ENCODE results near the gene APPL2.
A peak's percentile ranks its signal among the peaks of the same experiment; 100 is the strongest.
"Not testable (repeated sequence)": the region's sequence is repeated elsewhere in the genome, so short reads cannot be mapped to it uniquely, and the experiment has no call there.

Gene APPL2

DNA sequence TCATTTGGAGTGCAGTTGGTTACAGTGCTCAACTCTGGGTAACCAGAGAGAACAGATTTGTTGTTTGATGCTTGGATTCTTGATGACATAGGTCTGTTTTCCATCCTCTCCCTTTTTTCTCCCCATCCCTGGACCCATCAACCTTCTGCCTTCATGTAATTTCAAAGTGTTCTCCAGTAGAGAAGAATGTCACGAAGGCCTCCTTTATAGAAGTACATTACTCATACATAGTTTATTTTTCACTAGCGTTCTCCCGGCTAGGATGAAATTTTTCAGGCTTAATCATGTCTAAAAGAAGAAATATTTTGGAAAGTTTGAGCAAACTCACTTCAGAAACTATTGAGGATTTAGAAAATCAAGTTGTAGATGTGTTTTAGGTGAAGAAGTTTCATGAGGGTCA lies 20.9 kb upstream of the APPL2 start:
- TF ChIP-seq, protein P1, sequence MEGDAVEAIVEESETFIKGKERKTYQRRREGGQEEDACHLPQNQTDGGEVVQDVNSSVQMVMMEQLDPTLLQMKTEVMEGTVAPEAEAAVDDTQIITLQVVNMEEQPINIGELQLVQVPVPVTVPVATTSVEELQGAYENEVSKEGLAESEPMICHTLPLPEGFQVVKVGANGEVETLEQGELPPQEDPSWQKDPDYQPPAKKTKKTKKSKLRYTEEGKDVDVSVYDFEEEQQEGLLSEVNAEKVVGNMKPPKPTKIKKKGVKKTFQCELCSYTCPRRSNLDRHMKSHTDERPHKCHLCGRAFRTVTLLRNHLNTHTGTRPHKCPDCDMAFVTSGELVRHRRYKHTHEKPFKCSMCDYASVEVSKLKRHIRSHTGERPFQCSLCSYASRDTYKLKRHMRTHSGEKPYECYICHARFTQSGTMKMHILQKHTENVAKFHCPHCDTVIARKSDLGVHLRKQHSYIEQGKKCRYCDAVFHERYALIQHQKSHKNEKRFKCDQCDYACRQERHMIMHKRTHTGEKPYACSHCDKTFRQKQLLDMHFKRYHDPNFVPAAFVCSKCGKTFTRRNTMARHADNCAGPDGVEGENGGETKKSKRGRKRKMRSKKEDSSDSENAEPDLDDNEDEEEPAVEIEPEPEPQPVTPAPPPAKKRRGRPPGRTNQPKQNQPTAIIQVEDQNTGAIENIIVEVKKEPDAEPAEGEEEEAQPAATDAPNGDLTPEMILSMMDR (IDR thresholded peaks at IDR 0.05; ENCODE audit: insufficient read depth, low read depth, low read length, missing control alignments): no peak
- peak; percentile 12 for DNase-seq (ENCODE audit: low read depth)
- no peak overlapping the region for H3K4me3 ChIP-seq (ENCODE audit: low read length)

GRCh38 chr12:105256431-105256830 lies 20.5 kb upstream of the APPL2 start:
- not testable (repeated sequence) for DNase-seq (ENCODE audit: low read depth); H3K4me3 ChIP-seq (ENCODE audit: low read length)

DNA sequence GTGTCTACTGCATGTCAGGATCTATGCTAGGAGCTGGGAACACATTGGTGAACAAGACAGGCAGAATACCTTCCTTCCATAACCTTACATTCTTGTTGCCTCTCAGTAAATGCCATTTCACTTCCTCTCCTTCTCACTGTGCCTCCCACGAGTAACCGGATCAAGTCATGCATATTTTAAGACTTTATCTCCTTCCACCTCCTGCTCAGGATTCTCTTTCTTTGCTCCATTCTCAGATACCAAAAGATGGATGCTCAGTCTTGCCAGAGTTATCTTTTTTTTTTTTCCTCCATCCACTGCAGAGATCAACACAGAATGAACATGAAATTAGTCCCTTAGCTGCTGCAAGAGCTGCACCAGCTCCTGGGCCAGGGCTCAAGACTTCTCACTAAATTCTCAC lies 20.0 kb upstream of the APPL2 start:
- TF ChIP-seq, protein P1 (IDR thresholded peaks at IDR 0.05; ENCODE audit: insufficient read depth, low read depth, low read length, missing control alignments): no peak
- DNase-seq (ENCODE audit: low read depth): no peak

DNA sequence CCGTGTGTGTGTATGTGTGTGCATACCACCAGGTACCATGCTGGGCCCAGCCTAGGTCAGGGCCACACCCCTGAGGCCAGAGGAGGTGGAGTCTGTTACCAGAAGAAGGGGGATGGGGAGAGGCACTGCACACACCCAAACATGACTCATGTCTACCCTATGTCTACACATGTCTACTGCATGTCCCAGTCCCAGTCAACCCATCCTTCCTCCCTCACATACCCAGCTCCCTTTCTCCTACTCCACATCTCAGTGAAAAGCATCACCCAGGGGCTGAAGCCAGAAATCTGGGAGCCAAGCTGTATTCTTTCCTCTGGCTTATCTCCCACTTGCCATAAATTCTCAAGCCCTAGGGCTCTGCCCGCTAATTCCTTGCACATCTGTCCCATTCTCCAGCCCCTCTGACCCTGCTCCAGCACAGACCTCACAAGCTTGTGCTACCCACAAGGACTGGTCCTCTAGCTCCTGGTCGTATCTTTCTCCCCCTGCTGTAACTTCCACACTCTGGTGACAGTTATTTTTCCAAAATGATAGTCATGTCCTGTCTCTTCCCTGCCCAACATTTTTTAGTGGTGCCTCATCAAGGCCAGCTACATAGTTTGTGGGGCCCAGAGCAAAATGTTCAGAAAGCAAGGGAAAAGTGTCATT lies 18.0 kb upstream of the APPL2 start:
- TF ChIP-seq, protein P1 (IDR thresholded peaks at IDR 0.05; ENCODE audit: insufficient read depth, low read depth, low read length, missing control alignments): no peak
- H3K4me3 ChIP-seq (ENCODE audit: low read length): no peak overlapping the region
- DNase-seq (ENCODE audit: low read depth): peak; percentile 88

More for the DNA sequence above, 20.0 kb upstream of the APPL2 start:
- no peak overlapping the region for H3K4me3 ChIP-seq (ENCODE audit: low read length)

DNA sequence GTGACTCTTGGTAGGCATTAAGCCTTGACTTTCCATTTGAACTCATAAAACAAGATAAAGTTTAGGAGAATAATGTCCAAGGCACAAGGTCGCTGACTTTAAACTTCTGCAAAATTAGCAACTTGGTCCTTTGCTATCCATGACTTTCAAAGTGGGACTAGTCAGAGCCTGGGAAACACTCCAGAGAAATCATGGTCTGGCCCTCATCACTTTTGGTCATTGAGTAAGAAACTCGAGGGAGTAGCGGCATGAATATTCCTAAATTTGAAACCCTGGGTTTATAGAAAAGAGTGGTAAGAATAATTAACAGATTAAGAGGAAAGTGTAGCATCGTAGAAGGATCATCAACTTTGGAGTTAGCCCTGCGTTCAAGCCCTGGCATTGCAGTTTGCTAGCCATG lies 16.9 kb upstream of the APPL2 start:
- TF ChIP-seq, protein P1 (IDR thresholded peaks at IDR 0.05; ENCODE audit: insufficient read depth, low read depth, low read length, missing control alignments): no peak
- no peak for DNase-seq (ENCODE audit: low read depth)
- H3K4me3 ChIP-seq (ENCODE audit: low read length): no peak overlapping the region

GRCh38 chr12:105245776-105246427 lies 9.9 kb upstream of the APPL2 start:
- not testable (repeated sequence) for DNase-seq (ENCODE audit: low read depth)

DNA sequence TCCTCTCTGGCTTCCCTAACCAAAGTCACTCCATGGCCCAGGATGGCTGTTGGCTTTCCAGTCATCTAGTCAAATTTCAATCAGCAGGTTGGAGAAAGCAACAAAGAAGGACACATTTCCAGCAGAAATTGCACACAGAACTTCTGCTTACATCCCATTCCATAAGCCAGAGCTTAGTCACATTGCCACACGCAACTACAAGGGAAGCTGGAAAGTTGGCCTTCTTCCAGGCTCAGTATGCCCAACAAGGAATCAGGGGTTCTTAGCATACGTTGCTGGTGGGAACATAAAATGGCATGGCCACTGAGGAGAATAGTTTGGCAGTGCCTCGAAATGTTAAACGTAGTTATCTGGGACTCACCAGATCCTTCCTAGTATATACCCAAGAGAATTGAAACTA lies 9.3 kb upstream of the APPL2 start:
- TF ChIP-seq, protein P1 (IDR thresholded peaks at IDR 0.05; ENCODE audit: insufficient read depth, low read depth, low read length, missing control alignments): no peak
- no peak overlapping the region for H3K4me3 ChIP-seq (ENCODE audit: low read length)
- DNase-seq (ENCODE audit: low read depth): peak; percentile 13

More at GRCh38 chr12:105245776-105246427, 9.9 kb upstream of the APPL2 start:
- not testable (repeated sequence) for H3K4me3 ChIP-seq (ENCODE audit: low read length)

- TF ChIP-seq, protein P1 (IDR thresholded peaks at IDR 0.05; ENCODE audit: insufficient read depth, low read depth, low read length, missing control alignments): no peak
- H3K4me3 ChIP-seq (ENCODE audit: low read length): no peak overlapping the region
- DNase-seq (ENCODE audit: low read depth): no peak
Measured at GRCh38 chr12:105240228-105240627, 4.3 kb upstream of the APPL2 start.
